Mesendoderm (in vitro differentiated cells): ENCODE data around the gene APOL6.
A peak's percentile ranks its signal among the peaks of the same experiment; 100 is the strongest.

ENCODE experiments used
- DNase-seq: peaks from one replicate; pipeline ENCODE4 v3.0.0; 2013
- H2AK5ac ChIP-seq: 2 replicates; pipeline ENCODE4 v1.6.1; 2013; ENCODE audit warnings: low read length, inconsistent platforms
- H2BK120ac ChIP-seq: 2 replicates; pipeline ENCODE4 v1.6.1; 2013; ENCODE audit warnings: low read depth, mild to moderate bottlenecking, low read length, moderate library complexity, mixed read lengths
- H2BK15ac ChIP-seq: replicated peaks from 2 replicates; pipeline ENCODE4 v1.6.1; 2013; ENCODE audit warnings: low read depth, mild to moderate bottlenecking, moderate library complexity
- H2BK5ac ChIP-seq: 2 replicates; pipeline ENCODE4 v1.6.1; 2013; ENCODE audit warnings: low read length, inconsistent platforms
- H3K18ac ChIP-seq: 2 replicates; pipeline ENCODE4 v1.6.1; 2013; ENCODE audit warnings: mild to moderate bottlenecking, low read length, mixed read lengths
- H3K23ac ChIP-seq: one replicate; pipeline ENCODE4 v1.6.1; 2013; ENCODE audit warnings: low read length
- H3K27ac ChIP-seq: 2 replicates; pipeline ENCODE4 v1.5.1; 2013; ENCODE audit warnings: low read depth, mild to moderate bottlenecking, inconsistent platforms, low read length, moderate library complexity
- H3K27me3 ChIP-seq: 2 replicates; pipeline ENCODE4 v1.6.1; 2013; ENCODE audit warnings: low read length, control low read depth, mild to moderate bottlenecking, inconsistent platforms; ENCODE audit not compliant: insufficient read depth, poor library complexity
- H3K36me3 ChIP-seq: 2 replicates; pipeline ENCODE4 v1.6.1; 2013; ENCODE audit warnings: low read length, inconsistent platforms; ENCODE audit not compliant: control insufficient read depth, insufficient read depth
- H3K4ac ChIP-seq: one replicate; pipeline ENCODE4 v1.6.1; 2013; ENCODE audit warnings: low read depth, mild to moderate bottlenecking, low read length, moderate library complexity
- H3K4me1 ChIP-seq: 2 replicates; pipeline ENCODE4 v1.6.1; 2013; ENCODE audit warnings: low read depth, low read length, inconsistent platforms; ENCODE audit not compliant: control insufficient read depth
- H3K4me2 ChIP-seq: 2 replicates; pipeline ENCODE4 v1.6.1; 2013; ENCODE audit warnings: low read length
- H3K4me3 ChIP-seq: 2 replicates; pipeline ENCODE4 v1.5.1; 2013; ENCODE audit warnings: mild to moderate bottlenecking, low read length
- H3K56ac ChIP-seq: one replicate; pipeline ENCODE4 v1.6.1; 2013; ENCODE audit warnings: low read length
- H3K79me1 ChIP-seq: 2 replicates; pipeline ENCODE4 v1.6.1; 2013; ENCODE audit warnings: low read length, inconsistent platforms
- H3K79me2 ChIP-seq: 2 replicates; pipeline ENCODE4 v1.6.1; 2013; ENCODE audit warnings: mild to moderate bottlenecking, low read length; ENCODE audit not compliant: control insufficient read depth, insufficient read depth
- H3K9ac ChIP-seq: 2 replicates; pipeline ENCODE4 v1.6.1; 2013; ENCODE audit warnings: low read length, inconsistent platforms
- H4K5ac ChIP-seq: one replicate; pipeline ENCODE4 v1.6.1; 2013; ENCODE audit warnings: low read length
- H4K8ac ChIP-seq: one replicate; pipeline ENCODE4 v1.6.1; 2013; ENCODE audit warnings: low read depth, mild to moderate bottlenecking, control low read depth, low read length, moderate library complexity
- WGBS: extraction: QIAGEN DNeasy Blood & Tissue Kit; methylation state at CpG from one replicate; pipeline ENCODE4 v1.1.7; 2013; ENCODE audit warnings: low lambda C conversion rate, missing lambda C conversion rate; ENCODE audit not compliant: insufficient coverage; ENCODE audit errors: extremely low coverage; 5-methylcytosine and 5-hydroxymethylcytosine counted together

The APOL6 gene

DNA sequence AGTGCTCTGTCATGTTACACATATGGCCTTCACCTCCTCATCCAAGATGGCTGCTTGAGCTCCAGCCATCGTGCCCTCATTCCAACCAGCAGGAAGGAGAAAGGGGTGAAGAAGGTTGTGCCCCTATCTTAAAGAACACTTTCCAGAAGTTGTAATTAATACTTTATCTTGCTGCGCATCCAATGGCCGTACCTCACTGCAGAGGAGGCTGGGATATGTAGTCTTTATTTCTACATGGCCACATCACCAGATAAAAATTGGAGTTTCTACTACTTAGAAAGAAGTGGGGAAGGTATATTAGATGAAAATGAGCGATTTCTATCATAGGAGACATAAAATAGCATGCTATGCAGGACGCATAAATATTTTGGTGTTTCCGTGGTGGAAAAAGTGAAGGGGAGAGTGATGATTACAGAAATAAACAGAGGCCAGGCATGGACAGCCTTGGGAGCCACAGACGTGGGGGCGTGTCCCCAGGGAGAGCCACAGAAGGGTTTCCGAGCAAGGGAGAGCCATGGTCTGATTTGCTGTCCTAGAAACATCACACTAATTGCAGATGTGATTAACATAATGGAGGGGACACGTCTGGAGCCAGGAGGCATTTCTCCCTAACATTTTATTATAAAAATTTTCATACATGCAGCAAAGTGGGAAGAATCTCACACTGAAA lies 22.3 kb upstream of the APOL6 start:
- no peak overlapping the region for H3K4ac ChIP-seq
- H3K27ac ChIP-seq = no peak overlapping the region
- H3K4me3 ChIP-seq = no peak overlapping the region
- no CpG with 5 or more reads among the region's 10 CpGs for WGBS
- H4K5ac ChIP-seq = no peak overlapping the region
- no peak for DNase-seq
- H3K36me3 ChIP-seq = no peaks in the 10 kb centered on the region
- no peak overlapping the region for H4K8ac ChIP-seq
- no peak overlapping the region for H2BK120ac ChIP-seq
- no peaks in the 10 kb centered on the region for H3K27me3 ChIP-seq
- no peak overlapping the region for H3K56ac ChIP-seq
- H2BK15ac ChIP-seq = no peak overlapping the region
- no peaks in the 10 kb centered on the region for H3K4me1 ChIP-seq
- no peak overlapping the region for H2BK5ac ChIP-seq
- no peak overlapping the region for H2AK5ac ChIP-seq
- no peak overlapping the region for H3K4me2 ChIP-seq
- no peak overlapping the region for H3K18ac ChIP-seq
- H3K23ac ChIP-seq = no peak overlapping the region
- H3K9ac ChIP-seq = no peak overlapping the region
- H3K79me1 ChIP-seq = no peaks in the 10 kb centered on the region
- H3K79me2 ChIP-seq = no peaks in the 10 kb centered on the region

DNA sequence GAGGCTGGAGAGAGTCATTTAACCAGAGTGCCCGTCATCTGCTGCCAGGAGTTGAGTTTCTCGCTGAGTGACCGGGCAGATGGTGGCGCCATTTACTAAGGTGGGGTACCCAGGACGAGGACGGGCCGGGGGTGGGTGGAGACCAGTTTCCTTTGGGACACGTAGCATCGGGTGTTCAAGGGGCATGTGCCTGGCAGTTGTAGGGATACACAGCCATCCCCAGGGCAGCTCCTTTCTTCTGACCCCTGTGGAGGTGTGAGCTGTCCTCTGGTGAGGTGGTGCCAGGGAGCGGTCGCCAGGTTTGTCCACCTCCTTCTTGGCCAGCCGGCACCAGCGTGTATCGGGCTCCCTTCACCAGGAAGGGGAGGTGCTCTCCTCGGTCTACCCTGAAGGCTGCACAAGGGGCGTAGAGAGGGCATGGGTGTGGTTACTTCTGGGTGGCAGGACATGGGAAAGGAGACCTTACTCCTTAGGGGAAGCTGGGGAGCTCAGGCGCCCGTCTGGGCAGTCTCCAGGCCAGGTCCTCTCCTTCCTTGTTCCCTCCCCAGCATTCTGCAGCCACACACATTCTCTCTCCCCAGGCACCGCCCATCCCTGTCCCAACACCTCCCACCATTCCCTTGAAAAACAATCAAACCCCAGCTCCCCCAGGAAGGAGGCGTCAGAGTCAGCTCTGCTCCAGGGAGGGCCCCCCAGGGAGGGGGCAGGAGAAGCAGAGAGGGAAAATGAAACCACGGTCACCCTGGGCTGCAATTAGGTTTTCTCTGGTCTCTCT lies 20.8 kb upstream of the APOL6 start:
- H2BK120ac ChIP-seq = no peak overlapping the region
- WGBS = no CpG with 5 or more reads among the region's 21 CpGs
- H3K79me2 ChIP-seq = no peaks in the 10 kb centered on the region
- no peaks in the 10 kb centered on the region for H3K36me3 ChIP-seq
- H3K4me1 ChIP-seq = no peaks in the 10 kb centered on the region
- H3K4me3 ChIP-seq = peak overlapping the region; percentile 14
- H3K79me1 ChIP-seq = no peaks in the 10 kb centered on the region
- no peaks in the 10 kb centered on the region for H3K27me3 ChIP-seq
- H2BK15ac ChIP-seq = no peak overlapping the region
- peak overlapping the region; percentile 17 for H2BK5ac ChIP-seq
- peak overlapping the region; percentile 68 for H3K9ac ChIP-seq
- H3K56ac ChIP-seq = peak overlapping the region; percentile 86
- H3K4ac ChIP-seq = no peak overlapping the region
- H2AK5ac ChIP-seq = no peak overlapping the region
- H3K18ac ChIP-seq = peak overlapping the region; percentile 22
- H4K5ac ChIP-seq = no peak overlapping the region
- H3K27ac ChIP-seq = peak overlapping the region; percentile 42
- H3K4me2 ChIP-seq = peak overlapping the region; percentile 70
- H3K23ac ChIP-seq = no peak overlapping the region
- peak; percentile 91 for DNase-seq
- H4K8ac ChIP-seq = no peak overlapping the region

DNA sequence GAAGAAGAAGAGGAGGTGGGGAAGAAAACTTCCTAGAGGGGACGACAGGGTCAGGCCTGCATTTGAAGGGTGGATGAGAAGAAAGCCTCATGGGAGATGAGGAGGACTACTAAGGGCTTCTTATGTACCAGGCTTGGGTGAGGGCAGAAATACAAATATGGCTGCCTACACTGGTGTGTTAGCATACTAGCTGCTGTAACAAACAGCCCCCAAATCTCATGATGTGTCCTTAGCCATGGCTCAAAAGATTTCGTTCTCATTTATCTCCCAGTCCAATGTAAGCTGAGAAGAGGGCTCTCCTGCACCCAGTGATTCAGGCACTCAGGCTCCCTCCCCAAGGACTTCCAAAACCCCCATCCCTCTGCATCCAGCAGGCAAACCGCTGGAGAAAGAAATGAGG lies 19.5 kb upstream of the APOL6 start:
- Histone ChIP-seq H3K4me1 (no peaks in the 10 kb centered on the region), H2BK15ac (no peak overlapping the region), H2AK5ac (peak overlapping the region; percentile 76), H4K5ac (no peak overlapping the region), H3K18ac (no peak overlapping the region), H2BK5ac (no peak overlapping the region), H3K23ac (no peak overlapping the region), H3K9ac (no peak overlapping the region), H3K4me2 (no peak overlapping the region), H3K79me2 (no peaks in the 10 kb centered on the region), H3K56ac (peak overlapping the region; percentile 6), H3K27me3 (no peaks in the 10 kb centered on the region), H3K4ac (no peak overlapping the region), H3K27ac (no peak overlapping the region), H4K8ac (no peak overlapping the region), H3K79me1 (no peaks in the 10 kb centered on the region), H3K36me3 (no peaks in the 10 kb centered on the region), H2BK120ac (no peak overlapping the region), H3K4me3 (no peak overlapping the region)
- no peak for DNase-seq
- no CpG with 5 or more reads among the region's 3 CpGs for WGBS

DNA sequence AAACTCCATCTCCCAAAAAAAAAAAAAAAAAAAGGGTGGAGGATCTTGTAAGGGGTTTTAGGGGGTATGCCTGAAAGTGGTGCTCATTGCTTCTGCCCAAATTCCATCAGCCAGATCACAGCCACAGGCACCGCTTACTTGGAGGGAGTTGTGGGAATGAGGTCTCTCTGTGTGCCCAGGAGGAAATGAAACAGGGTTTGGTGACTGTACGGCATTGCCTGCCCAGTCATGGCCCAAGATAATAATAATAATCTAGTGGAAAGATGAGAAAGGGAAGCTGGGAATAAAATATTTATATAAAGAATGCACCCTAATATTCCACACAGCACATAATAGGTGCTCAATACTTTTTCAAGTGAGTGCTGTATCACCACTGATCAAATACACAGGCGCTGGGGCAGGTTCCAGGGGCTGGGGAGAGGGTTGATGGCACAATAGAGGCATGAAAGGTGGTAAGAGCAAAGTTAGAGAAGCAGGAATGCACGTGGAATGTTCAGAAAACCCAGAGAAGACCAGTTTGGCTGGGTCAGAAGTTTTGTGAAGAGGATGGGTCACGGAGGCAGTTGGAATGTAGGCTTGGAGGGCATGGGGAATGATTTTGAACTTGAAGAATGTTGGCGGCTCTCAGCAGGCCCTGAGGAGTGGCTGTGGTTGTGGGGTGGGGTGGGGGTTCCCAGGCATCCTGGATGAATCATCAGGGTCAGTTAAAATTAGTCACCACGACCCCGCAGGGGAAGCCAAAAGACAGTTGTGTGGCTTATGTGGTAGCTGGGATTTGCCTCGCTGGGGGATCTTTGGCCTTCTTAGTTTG lies 18.6 kb upstream of the APOL6 start:
- Histone ChIP-seq H3K79me1 (no peaks in the 10 kb centered on the region), H2BK120ac (no peak overlapping the region), H3K56ac (peak overlapping the region; percentile 35), H3K4me1 (no peaks in the 10 kb centered on the region), H3K27ac (no peak overlapping the region), H2BK15ac (no peak overlapping the region), H3K79me2 (no peaks in the 10 kb centered on the region), H2BK5ac (no peak overlapping the region), H3K23ac (no peak overlapping the region), H3K36me3 (no peaks in the 10 kb centered on the region), H2AK5ac (no peak overlapping the region), H3K27me3 (no peaks in the 10 kb centered on the region), H3K9ac (no peak overlapping the region), H4K8ac (no peak overlapping the region), H3K4ac (no peak overlapping the region), H4K5ac (no peak overlapping the region), H3K4me3 (no peak overlapping the region), H3K18ac (no peak overlapping the region), H3K4me2 (no peak overlapping the region)
- peak; percentile 97 for DNase-seq
- WGBS = no CpG with 5 or more reads among the region's 9 CpGs

GRCh38 chr22:35630387-35630793 lies 17.9 kb upstream of the APOL6 start:
- no peak overlapping the region for H3K23ac ChIP-seq
- no CpG with 5 or more reads among the region's 4 CpGs for WGBS
- H3K9ac ChIP-seq = no peak overlapping the region
- H3K56ac ChIP-seq = no peak overlapping the region
- no peak overlapping the region for H2BK15ac ChIP-seq
- H3K4ac ChIP-seq = no peak overlapping the region
- H3K4me2 ChIP-seq = no peak overlapping the region
- H3K27ac ChIP-seq = no peak overlapping the region
- H2BK5ac ChIP-seq = no peak overlapping the region
- H3K4me3 ChIP-seq = no peak overlapping the region
- DNase-seq = peak; percentile 87
- no peaks in the 10 kb centered on the region for H3K27me3 ChIP-seq
- H3K79me2 ChIP-seq = no peaks in the 10 kb centered on the region
- H3K36me3 ChIP-seq = no peaks in the 10 kb centered on the region
- no peaks in the 10 kb centered on the region for H3K79me1 ChIP-seq
- no peak overlapping the region for H2BK120ac ChIP-seq
- no peak overlapping the region for H3K18ac ChIP-seq
- H4K5ac ChIP-seq = no peak overlapping the region
- no peaks in the 10 kb centered on the region for H3K4me1 ChIP-seq
- H4K8ac ChIP-seq = no peak overlapping the region
- H2AK5ac ChIP-seq = no peak overlapping the region
